ENCODE measurements around the gene TC2N.
"Not testable (repeated sequence)": the region's sequence is repeated elsewhere in the genome, so short reads cannot be mapped to it uniquely, and the experiment has no call there.

DNA sequence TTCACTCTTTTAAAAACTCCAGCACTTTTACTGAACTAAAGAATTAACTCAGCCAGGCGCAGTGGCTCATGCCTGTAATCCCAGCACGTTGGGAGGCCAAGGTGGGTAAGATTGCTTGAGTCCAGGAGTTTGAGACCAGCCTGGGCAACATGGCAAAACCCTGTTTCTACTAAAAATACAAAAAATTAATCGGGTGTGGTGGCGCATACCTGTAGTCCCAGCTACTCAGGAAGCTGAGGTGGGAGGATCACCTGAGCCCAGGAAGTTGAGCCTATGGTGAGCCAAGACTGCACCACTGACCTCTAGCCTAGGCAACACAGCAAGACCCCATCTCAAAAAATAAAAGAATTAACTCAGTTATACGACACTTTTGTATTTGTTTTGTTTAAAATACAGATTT is 30.4 kb upstream of the TC2N start:
- TF ChIP-seq, protein P1, sequence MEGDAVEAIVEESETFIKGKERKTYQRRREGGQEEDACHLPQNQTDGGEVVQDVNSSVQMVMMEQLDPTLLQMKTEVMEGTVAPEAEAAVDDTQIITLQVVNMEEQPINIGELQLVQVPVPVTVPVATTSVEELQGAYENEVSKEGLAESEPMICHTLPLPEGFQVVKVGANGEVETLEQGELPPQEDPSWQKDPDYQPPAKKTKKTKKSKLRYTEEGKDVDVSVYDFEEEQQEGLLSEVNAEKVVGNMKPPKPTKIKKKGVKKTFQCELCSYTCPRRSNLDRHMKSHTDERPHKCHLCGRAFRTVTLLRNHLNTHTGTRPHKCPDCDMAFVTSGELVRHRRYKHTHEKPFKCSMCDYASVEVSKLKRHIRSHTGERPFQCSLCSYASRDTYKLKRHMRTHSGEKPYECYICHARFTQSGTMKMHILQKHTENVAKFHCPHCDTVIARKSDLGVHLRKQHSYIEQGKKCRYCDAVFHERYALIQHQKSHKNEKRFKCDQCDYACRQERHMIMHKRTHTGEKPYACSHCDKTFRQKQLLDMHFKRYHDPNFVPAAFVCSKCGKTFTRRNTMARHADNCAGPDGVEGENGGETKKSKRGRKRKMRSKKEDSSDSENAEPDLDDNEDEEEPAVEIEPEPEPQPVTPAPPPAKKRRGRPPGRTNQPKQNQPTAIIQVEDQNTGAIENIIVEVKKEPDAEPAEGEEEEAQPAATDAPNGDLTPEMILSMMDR (IDR thresholded peaks at IDR 0.05; ENCODE audit: low read depth, low read length, missing input control) = not testable (repeated sequence)
- not testable (repeated sequence) for TF ChIP-seq SP1 (IDR thresholded peaks at IDR 0.05); GABPA (IDR thresholded peaks at IDR 0.05 in 1 of 2, conservative IDR thresholded peaks at IDR 0.05 in 1 of 2); EGR1 (IDR thresholded peaks at IDR 0.05; ENCODE audit: low read depth in 2 of 2)
